Measurements from ENCODE around the gene STAU1.
"Not testable (repeated sequence)": the region's sequence is repeated elsewhere in the genome, so short reads cannot be mapped to it uniquely, and the experiment has no call there.

The STAU1 gene

GRCh38 chr20:49091762-49092161 lies 96.4 kb downstream of the STAU1 start:
- in situ Hi-C loops (cut with HindIII; ENCODE audit: low sequenced_read_pairs): no loop called here

- in situ Hi-C loops (cut with HindIII; ENCODE audit: low sequenced_read_pairs): no loop called here
These were observed 97.0 kb downstream of the STAU1 start for GRCh38 chr20:49091104-49091503.

DNA sequence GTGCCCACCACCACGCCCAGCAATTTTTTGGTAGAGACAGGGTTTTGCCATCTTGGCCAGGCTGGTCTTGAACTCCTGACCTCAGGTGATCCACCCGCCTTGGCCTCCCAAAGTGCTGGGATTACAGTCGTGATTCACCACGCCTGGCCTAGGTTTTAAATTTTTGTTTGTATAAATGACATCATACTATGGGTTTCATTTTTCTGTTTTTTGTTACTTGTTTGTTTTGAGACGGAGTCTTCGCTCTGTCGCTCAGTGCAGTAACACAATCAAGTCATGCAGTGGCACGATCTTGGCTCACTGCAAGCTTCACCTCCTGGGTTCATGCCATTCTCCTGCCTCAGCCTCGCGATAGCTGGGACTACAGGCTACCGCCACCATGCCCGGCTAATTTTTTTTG lies 105.8 kb downstream of the STAU1 start:
- in situ Hi-C loops (cut with HindIII; ENCODE audit: low sequenced_read_pairs): not testable (repeated sequence)

DNA sequence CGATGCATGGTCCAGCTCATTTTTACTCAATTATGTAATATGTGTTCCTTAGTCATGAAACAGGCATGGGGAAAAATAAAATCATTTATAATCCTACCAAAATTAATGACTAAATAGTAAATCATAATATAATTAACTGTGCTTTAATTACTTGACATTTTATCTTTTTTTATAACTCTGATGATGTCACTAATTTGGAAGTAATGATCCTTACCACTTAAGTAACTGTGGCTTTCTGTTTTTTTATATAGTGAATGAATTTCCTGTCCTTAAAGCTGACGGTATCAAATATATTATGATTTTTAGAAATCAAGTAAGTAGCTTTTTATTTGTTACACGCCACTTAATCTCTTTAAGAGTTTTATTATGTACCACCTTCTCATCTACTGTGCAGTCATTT lies 109.8 kb downstream of the STAU1 start:
- in situ Hi-C loops (cut with HindIII; ENCODE audit: low sequenced_read_pairs): no loop called here

DNA sequence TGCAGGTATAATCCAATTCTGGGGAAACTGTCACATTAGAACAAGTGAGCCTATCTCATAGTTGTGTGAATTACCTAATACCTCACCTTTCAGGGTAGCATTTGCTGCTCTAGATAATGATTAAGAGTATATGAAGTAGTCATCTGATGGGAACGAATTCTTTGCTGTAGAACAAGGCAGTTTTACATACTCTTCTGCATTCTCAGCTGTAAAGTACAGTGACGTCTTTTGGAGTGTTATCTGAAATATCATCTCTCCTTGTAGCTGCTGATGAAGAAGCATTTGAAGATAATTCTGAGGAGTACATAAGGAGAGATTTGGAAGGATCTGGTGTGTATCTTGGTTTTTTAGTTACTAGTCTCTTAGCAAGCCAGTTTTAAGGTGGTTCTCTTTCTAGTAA lies 113.6 kb downstream of the STAU1 start:
- in situ Hi-C loops (cut with HindIII; ENCODE audit: low sequenced_read_pairs): no loop called here
